Measurements from ENCODE around the gene GPX1.
A peak's percentile ranks its signal among the peaks of the same experiment; 100 is the strongest.

Gene GPX1

GRCh38 chr3:49313896-49314688 lies 44.1 kb downstream of the GPX1 start:
- DNase-seq (ENCODE audit: low spot score): no peak
- no peak for TF ChIP-seq CTCF (IDR thresholded peaks at IDR 0.05; ENCODE audit: borderline replicate concordance, control extremely low read depth, extremely low read depth, insufficient read depth, missing control alignments)
- in situ Hi-C loops (cut with MboI; ENCODE audit: low sequenced_read_pairs, unreplicated experiment): no loop called here

DNA sequence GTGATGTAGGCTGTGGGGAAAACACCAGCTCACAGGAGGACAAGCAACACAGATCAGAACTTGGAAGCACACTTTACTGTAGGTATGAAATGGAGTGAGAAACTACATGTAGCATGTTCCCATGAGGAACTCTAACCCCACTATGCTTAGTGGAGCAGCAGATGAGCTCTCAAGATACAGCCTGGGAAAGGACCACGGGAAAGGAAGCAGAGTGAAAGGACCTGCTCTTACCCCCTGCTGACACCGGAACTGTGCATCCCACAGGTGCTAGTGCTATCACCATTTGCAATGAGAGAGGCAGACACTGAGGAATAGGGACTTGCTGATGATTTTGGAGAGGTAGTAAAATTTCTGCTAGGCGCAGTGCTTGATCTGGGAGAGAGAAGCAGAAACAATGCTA lies 46.9 kb downstream of the GPX1 start:
- peak; percentile 36 for DNase-seq (ENCODE audit: low spot score)
- in situ Hi-C loops (cut with MboI; ENCODE audit: low sequenced_read_pairs, unreplicated experiment): no loop called here
- TF ChIP-seq CTCF (IDR thresholded peaks at IDR 0.05; ENCODE audit: borderline replicate concordance, control extremely low read depth, extremely low read depth, insufficient read depth, missing control alignments): no peak

DNA sequence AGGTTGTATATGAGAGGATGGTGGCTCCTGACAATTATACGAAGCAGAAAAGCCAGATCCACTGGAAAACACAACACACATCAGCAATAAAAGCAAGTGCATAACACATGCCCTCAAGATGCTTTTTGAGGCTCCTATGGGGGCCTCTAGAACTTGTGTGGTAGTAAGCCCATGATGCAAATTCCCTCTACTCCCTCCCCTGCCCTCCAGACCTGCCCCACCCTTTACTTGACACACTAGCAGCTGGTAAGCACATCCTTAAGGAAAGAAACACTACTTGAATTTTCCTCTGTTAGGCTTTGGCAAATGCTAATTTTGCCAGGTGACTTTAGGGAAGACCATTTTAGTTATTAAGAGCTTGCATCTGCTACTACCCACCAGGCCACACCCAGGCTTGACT lies 47.5 kb downstream of the GPX1 start:
- in situ Hi-C loops (cut with MboI; ENCODE audit: low sequenced_read_pairs, unreplicated experiment): no loop called here
- DNase-seq (ENCODE audit: low spot score): no peak
- no peak for TF ChIP-seq CTCF (IDR thresholded peaks at IDR 0.05; ENCODE audit: borderline replicate concordance, control extremely low read depth, extremely low read depth, insufficient read depth, missing control alignments)
